Stimulated activated CD4-positive, alpha-beta T cell treated with anti-CD3 and anti-CD28 coated beads, Interleukin-12 subunit alpha, Interleukin-12 subunit beta, amount 100 ng/mL, for 4 hours (primary cell): Measurements from ENCODE around the gene SLX4IP.

Experiments used
- DNase-seq: peaks from one replicate; pipeline ENCODE4 v3.0.0-alpha.2; 2020

The SLX4IP gene

GRCh38 chr20:10639077-10639736, 204.1 kb downstream of the SLX4IP start:
- DNase-seq, result no peak

GRCh38 chr20:10639737-10640556, 204.8 kb downstream of the SLX4IP start:
- no peak for DNase-seq

- no peak for DNase-seq
Measured at GRCh38 chr20:10640897-10641296, 205.8 kb downstream of the SLX4IP start.

- DNase-seq, result no peak
Measured at GRCh38 chr20:10641467-10641866, 206.4 kb downstream of the SLX4IP start.

- no peak for DNase-seq
Measured at GRCh38 chr20:10641893-10642292, 206.8 kb downstream of the SLX4IP start.

GRCh38 chr20:10642856-10643559, 207.9 kb downstream of the SLX4IP start:
- DNase-seq, result no peak

GRCh38 chr20:10643560-10643873, 208.4 kb downstream of the SLX4IP start:
- DNase-seq, result no peak

- no peak for DNase-seq
Measured at GRCh38 chr20:10644458-10645204, 209.5 kb downstream of the SLX4IP start.

- DNase-seq, result no peak
Measured at GRCh38 chr20:10645205-10645570, 210.1 kb downstream of the SLX4IP start.

GRCh38 chr20:10646006-10646405, 210.9 kb downstream of the SLX4IP start:
- DNase-seq, result no peak

- no peak for DNase-seq
Measured at GRCh38 chr20:10646886-10647420, 211.8 kb downstream of the SLX4IP start.

GRCh38 chr20:10647471-10647870, 212.4 kb downstream of the SLX4IP start:
- DNase-seq, result no peak

- DNase-seq, result no peak
Measured at GRCh38 chr20:10647909-10648308, 212.8 kb downstream of the SLX4IP start.

GRCh38 chr20:10648651-10649050, 213.5 kb downstream of the SLX4IP start:
- no peak for DNase-seq

- DNase-seq, result no peak
Measured at GRCh38 chr20:10649080-10649796, 214.1 kb downstream of the SLX4IP start.

- DNase-seq, result no peak
Measured at GRCh38 chr20:10649797-10650160, 214.7 kb downstream of the SLX4IP start.

- DNase-seq, result no peak
Measured at GRCh38 chr20:10651227-10651990, 216.3 kb downstream of the SLX4IP start.

- DNase-seq, result no peak
Measured at GRCh38 chr20:10652185-10652584, 217.1 kb downstream of the SLX4IP start.

GRCh38 chr20:10652660-10653261, 217.7 kb downstream of the SLX4IP start:
- DNase-seq, result no peak

GRCh38 chr20:10653599-10654249, 218.6 kb downstream of the SLX4IP start:
- no peak for DNase-seq

GRCh38 chr20:10654250-10654610, 219.1 kb downstream of the SLX4IP start:
- no peak for DNase-seq
